ENCODE results near the gene MYOM1. TPM values are rescaled to one million over a fixed set of nuclear protein-coding genes. Genes with fewer than 3 reads are reported as not detected.

Gene MYOM1
- total RNA-seq, 1 donor from 2014 or later = 0.57 TPM

DNA sequence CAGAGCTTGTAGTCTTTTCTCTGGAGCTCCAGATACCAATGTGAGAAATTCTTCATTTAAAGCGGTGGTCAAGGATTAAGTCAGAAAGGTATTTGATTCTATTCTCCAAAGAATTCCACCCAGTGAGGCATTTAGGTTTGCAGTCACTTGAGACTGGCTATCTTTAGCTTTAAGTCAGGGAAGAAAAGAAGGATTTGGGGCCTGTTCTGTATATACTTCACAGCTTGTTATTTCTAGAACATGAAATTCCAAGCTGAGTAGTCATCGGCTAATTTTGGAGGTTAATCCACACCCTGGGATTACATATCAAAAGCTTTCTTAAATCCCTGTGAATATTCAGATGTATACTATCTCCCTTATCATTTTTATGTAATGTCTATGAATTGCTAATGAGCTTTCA lies 39.4 kb downstream of the MYOM1 start:
- H3K27me3 Mint-ChIP-seq (ENCODE audit: low read depth, unreplicated experiment) = no peaks in the 10 kb centered on the region
- H3K4me2 ChIP-seq (ENCODE audit: low read length) = peak overlapping the region; percentile 10
- H4K20me1 ChIP-seq (ENCODE audit: insufficient read depth, low read length) = no peaks in the 10 kb centered on the region
- no peaks in the 10 kb centered on the region for H3K27me3 ChIP-seq (ENCODE audit: insufficient read depth, low read length)
- no peak overlapping the region for H3K4me3 Mint-ChIP-seq (ENCODE audit: unreplicated experiment)
- no peaks in the 10 kb centered on the region for H3K9me3 ChIP-seq (ENCODE audit: insufficient read depth, low read depth, low read length)
- no peak overlapping the region for H3K27ac ChIP-seq (ENCODE audit: low read depth, low read length)
- H3K4me1 Mint-ChIP-seq (ENCODE audit: low read depth, unreplicated experiment) = peaks cover 7% of the 10 kb centered on the region
- H3K9ac ChIP-seq (ENCODE audit: low read length) = no peak overlapping the region
- no peak overlapping the region for H3K4me3 ChIP-seq (ENCODE audit: insufficient read depth, low read depth, low read length)
- H3K36me3 ChIP-seq (ENCODE audit: insufficient read depth, low read length) = no peaks in the 10 kb centered on the region
- no peaks in the 10 kb centered on the region for H3K9me3 Mint-ChIP-seq (ENCODE audit: unreplicated experiment)
- H3K4me1 ChIP-seq (ENCODE audit: insufficient read depth, low read length) = no peaks in the 10 kb centered on the region
- TF ChIP-seq, protein P1, sequence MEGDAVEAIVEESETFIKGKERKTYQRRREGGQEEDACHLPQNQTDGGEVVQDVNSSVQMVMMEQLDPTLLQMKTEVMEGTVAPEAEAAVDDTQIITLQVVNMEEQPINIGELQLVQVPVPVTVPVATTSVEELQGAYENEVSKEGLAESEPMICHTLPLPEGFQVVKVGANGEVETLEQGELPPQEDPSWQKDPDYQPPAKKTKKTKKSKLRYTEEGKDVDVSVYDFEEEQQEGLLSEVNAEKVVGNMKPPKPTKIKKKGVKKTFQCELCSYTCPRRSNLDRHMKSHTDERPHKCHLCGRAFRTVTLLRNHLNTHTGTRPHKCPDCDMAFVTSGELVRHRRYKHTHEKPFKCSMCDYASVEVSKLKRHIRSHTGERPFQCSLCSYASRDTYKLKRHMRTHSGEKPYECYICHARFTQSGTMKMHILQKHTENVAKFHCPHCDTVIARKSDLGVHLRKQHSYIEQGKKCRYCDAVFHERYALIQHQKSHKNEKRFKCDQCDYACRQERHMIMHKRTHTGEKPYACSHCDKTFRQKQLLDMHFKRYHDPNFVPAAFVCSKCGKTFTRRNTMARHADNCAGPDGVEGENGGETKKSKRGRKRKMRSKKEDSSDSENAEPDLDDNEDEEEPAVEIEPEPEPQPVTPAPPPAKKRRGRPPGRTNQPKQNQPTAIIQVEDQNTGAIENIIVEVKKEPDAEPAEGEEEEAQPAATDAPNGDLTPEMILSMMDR (IDR thresholded peaks at IDR 0.05; ENCODE audit: insufficient read depth, low read depth, low read length) = no peak
- TF ChIP-seq EZH2 (IDR thresholded peaks at IDR 0.05; ENCODE audit: insufficient read depth, low read length) = no peak
- peak; percentile 33 for DNase-seq (ENCODE audit: low read depth)
- no peak for FAIRE-seq
- H2AFZ ChIP-seq (ENCODE audit: low read depth, low read length) = no peak overlapping the region
- H3K27ac Mint-ChIP-seq (ENCODE audit: unreplicated experiment) = peak overlapping the region; percentile 72
- no peaks in the 10 kb centered on the region for H3K79me2 ChIP-seq (ENCODE audit: insufficient read depth, low read length)
- H3K36me3 Mint-ChIP-seq (ENCODE audit: low read depth, unreplicated experiment) = no peaks in the 10 kb centered on the region

DNA sequence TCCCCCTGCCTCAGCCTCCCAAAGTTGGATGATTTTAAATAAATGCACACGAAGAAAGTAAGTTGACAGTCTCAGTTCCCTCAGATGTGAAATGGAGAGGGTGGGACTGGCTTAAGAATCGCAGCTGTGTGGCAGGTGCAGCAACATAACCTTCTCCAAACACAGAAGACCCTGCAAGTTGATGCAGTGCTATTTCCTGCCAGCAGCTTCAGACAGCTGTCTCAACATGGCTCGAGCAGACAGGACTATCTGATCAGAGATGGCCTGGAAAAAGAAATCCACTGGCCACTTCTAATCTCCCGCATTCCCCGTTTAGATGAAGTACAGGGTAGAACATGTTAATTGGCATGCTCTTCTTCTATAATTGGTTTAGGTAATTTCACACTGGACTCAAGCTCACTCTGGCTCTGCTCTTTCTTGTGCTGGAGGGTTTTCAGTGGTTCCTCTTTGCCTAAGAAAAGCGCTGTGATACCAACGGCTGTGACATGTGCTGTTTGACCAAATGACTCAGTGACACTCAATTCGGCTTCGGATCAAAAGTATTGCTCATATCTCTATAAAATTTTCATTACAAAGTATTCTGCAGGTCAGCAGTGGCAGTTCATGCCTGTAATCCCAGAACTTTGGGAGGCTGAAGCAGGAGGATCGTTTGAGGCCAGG lies 40.2 kb downstream of the MYOM1 start:
- Histone ChIP-seq H3K36me3 (ENCODE audit: insufficient read depth, low read length) (no peaks in the 10 kb centered on the region), H3K4me1 (ENCODE audit: insufficient read depth, low read length) (no peaks in the 10 kb centered on the region), H3K9ac (ENCODE audit: low read length) (no peak overlapping the region), H3K79me2 (ENCODE audit: insufficient read depth, low read length) (no peaks in the 10 kb centered on the region), H4K20me1 (ENCODE audit: insufficient read depth, low read length) (no peaks in the 10 kb centered on the region), H3K4me3 (ENCODE audit: insufficient read depth, low read depth, low read length) (no peak overlapping the region), H2AFZ (ENCODE audit: low read depth, low read length) (no peak overlapping the region), H3K9me3 (ENCODE audit: insufficient read depth, low read depth, low read length) (no peaks in the 10 kb centered on the region), H3K27ac (ENCODE audit: low read depth, low read length) (no peak overlapping the region), H3K27me3 (ENCODE audit: insufficient read depth, low read length) (no peaks in the 10 kb centered on the region), H3K4me2 (ENCODE audit: low read length) (no peak overlapping the region)
- no peak for TF ChIP-seq EZH2 (IDR thresholded peaks at IDR 0.05; ENCODE audit: insufficient read depth, low read length)
- TF ChIP-seq, protein P1 (IDR thresholded peaks at IDR 0.05; ENCODE audit: insufficient read depth, low read depth, low read length) = no peak
- H3K27me3 Mint-ChIP-seq (ENCODE audit: low read depth, unreplicated experiment) = no peaks in the 10 kb centered on the region
- no peak for DNase-seq (ENCODE audit: low read depth)
- H3K36me3 Mint-ChIP-seq (ENCODE audit: low read depth, unreplicated experiment) = no peaks in the 10 kb centered on the region
- peaks cover 7% of the 10 kb centered on the region for H3K4me1 Mint-ChIP-seq (ENCODE audit: low read depth, unreplicated experiment)
- FAIRE-seq = no peak
- H3K4me3 Mint-ChIP-seq (ENCODE audit: unreplicated experiment) = no peak overlapping the region
- no peak overlapping the region for H3K27ac Mint-ChIP-seq (ENCODE audit: unreplicated experiment)
- no peaks in the 10 kb centered on the region for H3K9me3 Mint-ChIP-seq (ENCODE audit: unreplicated experiment)

Data from astrocyte (in vitro differentiated cells and primary cell).